Smooth muscle cell of the brain vasculature (primary cell): ENCODE results near the gene TWIST1.
A peak's percentile ranks its signal among the peaks of the same experiment; 100 is the strongest.

ENCODE experiments used
- DNase-seq: peaks from one replicate; pipeline ENCODE4 v3.0.0-alpha.2; 2012; ENCODE audit warnings: low read depth, low spot score

Gene TWIST1

GRCh38 chr7:19113855-19114550, 3.4 kb downstream of the TWIST1 start:
- DNase-seq = no peak

DNA sequence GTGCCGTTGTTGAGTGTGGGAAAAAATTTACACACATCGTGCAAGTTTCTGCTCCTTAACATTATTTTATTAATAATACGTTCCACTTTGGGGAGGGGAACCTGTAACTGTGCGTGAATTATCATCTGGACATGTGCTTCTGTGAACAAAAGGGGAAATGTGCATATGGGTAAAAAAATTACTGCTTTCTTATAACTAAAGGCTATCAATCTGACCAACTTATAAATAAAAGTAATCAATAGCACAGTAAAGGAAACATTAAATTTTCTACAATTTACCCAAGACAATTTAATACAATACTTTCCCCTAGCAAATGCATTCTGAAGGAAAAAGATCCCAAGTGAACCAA, 4.5 kb downstream of the TWIST1 start:
- DNase-seq = no peak

DNA sequence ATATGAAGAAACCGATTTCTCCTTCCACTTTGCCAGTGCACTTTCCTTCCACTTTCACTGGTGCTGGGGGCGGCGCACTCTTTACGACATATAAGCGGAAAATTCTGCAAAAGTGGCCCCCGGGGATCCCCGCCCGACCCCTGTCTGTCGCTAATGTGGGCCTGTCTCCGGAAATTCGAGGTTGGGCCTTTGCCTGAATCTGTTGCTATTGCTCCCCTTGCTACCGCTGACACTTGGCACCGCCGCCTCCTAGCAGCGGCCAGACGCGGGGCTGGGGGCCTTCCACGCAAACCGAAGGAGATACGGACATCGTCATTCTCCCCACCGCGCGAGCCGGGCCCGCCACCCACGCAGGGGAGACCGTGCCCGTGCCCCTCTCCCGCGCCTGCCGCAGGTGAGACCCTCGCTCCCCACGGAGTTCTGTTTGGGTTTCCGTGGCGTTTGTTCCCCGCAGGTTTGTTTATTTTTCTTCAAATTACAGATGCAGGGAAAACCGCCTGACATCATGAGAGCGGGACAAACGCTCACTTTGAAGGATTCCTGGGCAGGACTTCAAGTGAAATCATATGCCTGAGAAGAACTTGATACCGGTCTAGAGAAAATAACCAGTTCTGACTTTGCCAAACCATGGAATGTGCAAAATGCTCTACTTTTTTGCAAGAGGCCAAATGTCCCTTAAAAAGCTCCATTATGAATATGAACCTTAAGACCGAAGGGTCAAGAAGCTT, 5.0 kb downstream of the TWIST1 start:
- peak; percentile 84 for DNase-seq

- DNase-seq = no peak
Observed at GRCh38 chr7:19111474-19112273, 5.8 kb downstream of the TWIST1 start.

DNA sequence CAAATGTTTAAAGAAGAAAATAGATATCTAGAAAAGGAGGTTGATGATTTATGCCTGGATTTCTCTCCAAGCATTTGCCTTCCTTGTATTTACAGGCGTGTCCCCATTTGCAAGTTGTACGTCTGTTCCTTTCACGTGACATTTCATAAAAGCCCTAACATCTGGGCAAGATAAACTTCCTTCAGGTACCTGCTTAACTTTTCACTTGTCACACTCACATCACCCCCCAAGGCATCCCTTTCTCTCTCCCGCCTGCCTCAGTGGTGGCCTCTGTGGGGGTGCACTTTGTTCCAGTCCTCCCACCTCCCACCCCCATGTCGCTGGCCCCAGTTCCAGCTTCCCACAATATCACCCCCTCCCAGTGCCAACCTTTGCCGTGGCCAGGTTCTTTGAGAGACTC, 6.7 kb downstream of the TWIST1 start:
- no peak for DNase-seq

DNA sequence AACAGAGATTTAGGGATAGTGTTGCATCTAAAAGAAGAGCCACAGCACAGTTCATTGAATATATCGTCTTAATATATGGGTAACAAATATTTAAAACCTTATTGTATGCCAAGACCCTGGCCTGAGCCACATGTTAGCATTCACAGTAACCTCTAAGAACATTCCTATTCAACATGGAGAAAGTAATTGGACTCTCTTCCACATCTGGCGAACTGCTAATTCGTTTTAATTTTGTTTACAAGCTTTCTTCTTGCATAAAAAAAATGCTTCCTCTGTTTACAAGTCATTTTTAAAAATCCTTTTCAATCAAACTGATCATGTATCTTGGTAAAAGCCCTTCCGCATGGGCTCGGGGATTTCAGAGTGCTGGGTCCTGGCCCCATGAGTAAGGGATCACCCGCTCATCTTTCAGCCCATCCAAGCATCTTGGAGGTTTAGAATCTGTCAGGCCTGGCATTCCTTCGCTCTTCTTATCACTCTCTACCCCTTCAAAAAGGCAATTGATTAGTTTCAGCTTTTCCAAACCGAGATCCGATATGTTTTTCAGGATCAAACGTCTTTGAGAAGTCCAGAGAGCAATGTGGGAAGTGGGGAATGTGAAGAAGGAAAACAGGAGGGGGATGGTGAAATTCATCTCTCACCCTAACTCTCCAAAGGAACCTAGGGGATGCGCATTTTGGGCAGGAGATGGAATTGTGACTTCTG, 7.3 kb downstream of the TWIST1 start:
- DNase-seq = no peak

- no peak for DNase-seq
Observed at GRCh38 chr7:19109000-19109946, 8.2 kb downstream of the TWIST1 start.

GRCh38 chr7:19107356-19108146, 9.9 kb downstream of the TWIST1 start:
- DNase-seq = no peak

DNA sequence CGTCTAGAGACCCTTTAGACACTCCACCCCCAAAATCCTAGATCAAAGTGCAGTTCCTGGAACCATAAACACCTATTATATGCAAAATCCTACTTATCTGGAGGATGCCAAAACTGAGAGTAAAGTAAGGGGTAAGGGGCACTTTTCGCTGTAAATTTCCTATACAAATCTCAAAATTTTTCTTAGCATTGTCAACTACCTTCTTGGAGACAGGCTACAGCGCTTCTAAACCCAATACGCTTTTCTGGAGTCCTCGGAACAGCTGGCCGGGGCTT, 10.4 kb downstream of the TWIST1 start:
- DNase-seq = no peak

- no peak for DNase-seq
Observed at GRCh38 chr7:19106241-19107080, 11.0 kb downstream of the TWIST1 start.

DNA sequence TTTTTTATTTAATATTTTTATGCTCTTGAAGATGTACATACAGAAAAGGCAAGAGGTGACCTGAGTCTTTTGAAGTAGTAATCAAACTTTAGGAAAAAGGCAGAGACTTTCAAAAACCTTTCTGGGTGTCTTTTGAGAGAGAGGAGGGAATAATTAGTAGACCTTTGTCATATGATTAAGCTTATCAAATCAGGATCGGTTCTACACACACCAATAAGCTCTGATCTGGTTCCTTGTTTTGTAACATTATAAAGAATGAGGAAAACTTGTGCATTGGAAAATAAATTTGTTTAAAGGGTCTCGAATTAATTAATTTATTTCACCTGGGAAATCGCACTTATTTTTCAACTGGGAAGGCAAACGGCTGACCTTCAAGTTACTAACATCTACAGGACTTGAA, 11.9 kb downstream of the TWIST1 start:
- DNase-seq = no peak

DNA sequence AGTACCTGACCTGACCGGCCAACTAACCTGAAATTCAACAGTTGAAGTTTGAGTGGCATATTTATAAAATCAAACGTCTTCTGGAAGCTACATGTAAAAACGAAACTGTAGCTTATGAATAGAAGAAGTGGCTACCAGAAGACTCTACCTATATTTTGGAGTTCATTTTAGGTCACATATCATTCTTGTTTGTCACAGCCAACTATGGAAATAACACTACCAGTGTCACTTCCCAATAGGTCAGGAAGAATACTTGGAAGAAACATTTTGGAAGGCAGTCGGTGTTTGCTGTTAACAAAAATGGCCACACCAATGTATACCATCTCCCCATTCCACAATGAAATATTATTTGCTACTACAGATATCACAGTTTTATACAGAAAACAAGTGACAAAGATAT, 12.6 kb downstream of the TWIST1 start:
- DNase-seq = no peak

GRCh38 chr7:19102884-19103283, 14.6 kb downstream of the TWIST1 start:
- no peak for DNase-seq

- no peak for DNase-seq
Observed at GRCh38 chr7:19101909-19102308, 15.5 kb downstream of the TWIST1 start.

DNA sequence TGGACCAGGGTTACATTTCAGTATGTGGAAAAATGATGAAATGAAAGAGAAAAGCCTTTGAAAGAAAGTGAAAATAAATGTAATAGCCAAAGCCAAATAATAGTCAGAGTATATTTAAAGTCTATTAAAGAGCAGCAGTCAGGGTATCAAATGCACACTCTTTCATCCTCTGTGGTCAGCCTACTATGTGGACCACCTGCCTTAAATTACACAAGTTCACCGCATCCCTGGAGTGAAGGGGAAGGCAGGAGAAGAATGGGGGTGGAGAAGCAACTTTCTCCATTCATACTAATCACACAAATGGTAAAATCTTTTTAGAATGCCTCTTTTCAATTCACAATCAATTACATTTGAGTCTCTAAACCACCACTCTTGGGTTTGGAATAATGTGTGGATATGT, 16.0 kb downstream of the TWIST1 start:
- no peak for DNase-seq

- DNase-seq = no peak
Observed at GRCh38 chr7:19099924-19100323, 17.5 kb downstream of the TWIST1 start.

DNA sequence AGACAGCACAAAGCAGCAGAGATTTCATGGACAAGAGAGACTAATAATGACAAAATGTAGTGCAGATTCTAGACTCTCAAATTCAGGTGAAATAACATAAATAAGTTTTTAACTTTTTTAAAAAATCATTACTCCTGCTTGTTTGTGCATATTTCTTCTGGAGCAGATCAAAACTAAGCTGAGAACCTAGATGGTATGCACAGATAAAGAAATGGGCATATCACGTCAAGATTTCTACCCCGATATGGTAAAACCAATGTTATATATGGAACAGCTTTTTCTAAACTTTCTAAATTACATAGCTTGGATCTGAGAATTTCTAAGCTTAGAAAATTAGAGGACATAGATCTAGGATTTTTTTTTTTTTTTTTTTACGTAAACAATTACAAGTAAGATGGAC, 18.2 kb downstream of the TWIST1 start:
- no peak for DNase-seq

DNA sequence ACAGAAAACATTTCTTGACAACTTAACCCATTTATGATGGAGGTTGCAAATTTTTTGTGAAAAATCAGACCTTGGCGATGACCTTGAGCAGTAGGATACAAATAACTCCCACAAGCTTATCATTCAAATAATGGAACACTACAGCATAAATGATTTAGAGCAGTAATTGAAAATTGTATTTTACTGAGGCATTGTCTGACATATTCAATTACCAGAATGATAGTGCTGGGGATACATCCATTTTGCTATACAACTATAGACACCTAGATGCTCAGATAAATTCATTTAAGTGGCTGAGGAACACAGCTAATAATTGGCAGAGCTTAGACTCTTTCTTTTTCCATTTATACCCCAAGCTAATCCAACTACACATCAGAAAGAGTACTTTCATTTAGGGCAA, 18.9 kb downstream of the TWIST1 start:
- no peak for DNase-seq
